Measurements from ENCODE around the gene NOP53.

DNA sequence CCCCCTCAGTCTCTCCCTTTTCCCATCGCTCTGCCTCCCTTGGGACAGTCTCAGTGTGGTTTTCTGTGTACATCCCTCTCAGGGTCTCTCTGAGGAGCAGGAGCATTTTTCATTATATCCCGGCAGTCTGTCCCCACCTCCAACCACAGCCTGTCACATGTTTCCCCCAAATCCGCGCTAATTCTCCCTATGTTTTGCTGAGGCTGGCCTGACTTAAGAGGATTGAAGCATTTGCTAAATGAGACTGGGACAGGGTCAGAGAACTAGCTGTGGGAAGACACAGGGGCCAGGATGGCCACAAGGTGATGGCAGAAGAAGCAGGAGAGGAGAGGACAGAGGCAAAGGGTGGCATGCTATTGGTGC, 53.5 kb downstream of the NOP53 start:
- no peak for TF ChIP-seq TAF1 (IDR thresholded peaks at IDR 0.05; ENCODE audit: borderline replicate concordance, low read depth, low read length)
- no peak for TF ChIP-seq POLR2AphosphoS5 (IDR thresholded peaks at IDR 0.05; ENCODE audit: low read depth, low read length)
- no peak for TF ChIP-seq POLR2A (IDR thresholded peaks at IDR 0.05; ENCODE audit: low read depth, low read length)
